ENCODE measurements around the gene RNF180. TPM values are rescaled to one million over a fixed set of nuclear protein-coding genes. Genes with fewer than 3 reads are reported as not detected.

The RNF180 gene
- total and polyA plus RNA-seq, 4 donors: 1.1 to 13.7 (median 2.7) TPM

DNA sequence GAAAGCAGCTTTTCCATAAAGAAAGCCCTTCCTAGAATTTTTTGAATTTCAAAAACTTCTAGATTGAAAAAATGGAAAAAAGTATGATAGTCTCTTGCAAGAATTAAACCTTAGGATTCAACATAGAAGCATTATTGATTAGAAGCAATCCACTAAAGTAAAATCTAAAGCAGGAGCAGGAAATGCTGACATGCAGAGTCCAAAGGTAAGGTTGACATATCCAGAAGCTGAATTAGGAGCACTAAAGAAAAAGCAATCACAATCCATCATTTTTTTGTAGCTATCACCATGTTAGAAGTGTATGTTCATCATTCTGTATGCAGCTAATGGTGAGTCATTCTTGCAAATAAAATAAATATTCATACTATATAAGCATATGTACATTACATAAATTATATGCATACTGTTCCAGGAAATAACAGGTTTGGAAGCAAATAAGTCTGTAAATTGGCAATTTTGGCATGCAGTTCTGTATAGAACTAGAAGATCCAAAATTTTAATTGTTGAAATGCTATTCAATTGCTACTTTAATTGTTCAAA lies 39.4 kb upstream of the RNF180 start:
- no peaks in the 10 kb centered on the region for H3K9me3 ChIP-seq (ENCODE audit: control insufficient read depth in 4 of 4, low read length in 3 of 4)
- no peak overlapping the region for H3K27ac ChIP-seq (ENCODE audit: low read depth in 1 of 2, low read length in 2 of 2)
- H3K36me3 ChIP-seq (ENCODE audit: control insufficient read depth in 4 of 4, insufficient read depth in 3 of 4, low read depth in 1 of 4, low read length in 3 of 4): no peaks in the 10 kb centered on the region
- peak; percentile 34 for TF ChIP-seq HNF4G (IDR thresholded peaks at IDR 0.05)
- TF ChIP-seq, protein P1, sequence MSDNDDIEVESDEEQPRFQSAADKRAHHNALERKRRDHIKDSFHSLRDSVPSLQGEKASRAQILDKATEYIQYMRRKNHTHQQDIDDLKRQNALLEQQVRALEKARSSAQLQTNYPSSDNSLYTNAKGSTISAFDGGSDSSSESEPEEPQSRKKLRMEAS (IDR thresholded peaks at IDR 0.05): no peak
- TF ChIP-seq, protein P2, sequence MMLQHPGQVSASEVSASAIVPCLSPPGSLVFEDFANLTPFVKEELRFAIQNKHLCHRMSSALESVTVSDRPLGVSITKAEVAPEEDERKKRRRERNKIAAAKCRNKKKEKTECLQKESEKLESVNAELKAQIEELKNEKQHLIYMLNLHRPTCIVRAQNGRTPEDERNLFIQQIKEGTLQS (IDR thresholded peaks at IDR 0.05): no peak
- no peak for TF ChIP-seq SP1 (IDR thresholded peaks at IDR 0.05)
- TF ChIP-seq RAD21 (IDR thresholded peaks at IDR 0.05): no peak
- no peak for TF ChIP-seq EGR1 (IDR thresholded peaks at IDR 0.05; ENCODE audit: low read depth in 2 of 2)
- peak; percentile 53 to 78 for TF ChIP-seq HNF4A (conservative IDR thresholded peaks at IDR 0.05)
- H3K27me3 ChIP-seq (ENCODE audit: control insufficient read depth in 4 of 4, insufficient read depth in 4 of 4, low read length in 3 of 4): no peaks in the 10 kb centered on the region
- no peak overlapping the region for H3K9ac ChIP-seq (ENCODE audit: low read depth in 1 of 2, low read length in 2 of 2)
- DNase-seq (ENCODE audit: low spot score): no peak
- no peak overlapping the region for H3K4me3 ChIP-seq (ENCODE audit: low read depth in 1 of 3, low read length in 3 of 3)
- no peaks in the 10 kb centered on the region for H3K4me1 ChIP-seq (ENCODE audit: control insufficient read depth in 4 of 4, insufficient read depth in 4 of 4, low read length in 3 of 4)

DNA sequence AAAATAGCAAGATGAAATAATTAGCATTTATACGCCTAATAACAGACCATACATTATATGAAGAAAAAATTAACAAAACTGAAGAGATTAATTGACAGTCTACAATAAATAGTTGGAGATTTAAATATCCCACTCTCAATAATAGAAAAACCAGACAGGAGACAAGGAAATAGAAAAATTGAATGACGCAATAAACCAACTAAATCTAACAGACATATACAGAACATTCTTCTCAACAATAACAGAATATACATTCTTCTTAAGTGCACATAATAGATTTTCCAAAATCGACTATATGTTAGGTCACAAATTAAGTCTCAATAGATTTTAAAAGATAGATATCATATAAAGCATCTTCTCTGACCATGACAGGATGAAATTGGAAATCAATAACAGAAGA lies 25.6 kb upstream of the RNF180 start:
- Histone ChIP-seq H3K9me3 (ENCODE audit: control insufficient read depth in 4 of 4, low read length in 3 of 4) (no peaks in the 10 kb centered on the region), H3K36me3 (ENCODE audit: control insufficient read depth in 4 of 4, insufficient read depth in 3 of 4, low read depth in 1 of 4, low read length in 3 of 4) (no peaks in the 10 kb centered on the region), H3K4me1 (ENCODE audit: control insufficient read depth in 4 of 4, insufficient read depth in 4 of 4, low read length in 3 of 4) (no peaks in the 10 kb centered on the region), H3K27me3 (ENCODE audit: control insufficient read depth in 4 of 4, insufficient read depth in 4 of 4, low read length in 3 of 4) (no peaks in the 10 kb centered on the region), H3K27ac (ENCODE audit: low read depth in 1 of 2, low read length in 2 of 2) (no peak overlapping the region), H3K4me3 (ENCODE audit: low read depth in 1 of 3, low read length in 3 of 3) (no peak overlapping the region), H3K9ac (ENCODE audit: low read depth in 1 of 2, low read length in 2 of 2) (no peak overlapping the region)
- 83% methylated on average over 3 of the region's 3 CpGs for WGBS
- DNase-seq (ENCODE audit: low spot score): no peak
- TF ChIP-seq, protein P3, sequence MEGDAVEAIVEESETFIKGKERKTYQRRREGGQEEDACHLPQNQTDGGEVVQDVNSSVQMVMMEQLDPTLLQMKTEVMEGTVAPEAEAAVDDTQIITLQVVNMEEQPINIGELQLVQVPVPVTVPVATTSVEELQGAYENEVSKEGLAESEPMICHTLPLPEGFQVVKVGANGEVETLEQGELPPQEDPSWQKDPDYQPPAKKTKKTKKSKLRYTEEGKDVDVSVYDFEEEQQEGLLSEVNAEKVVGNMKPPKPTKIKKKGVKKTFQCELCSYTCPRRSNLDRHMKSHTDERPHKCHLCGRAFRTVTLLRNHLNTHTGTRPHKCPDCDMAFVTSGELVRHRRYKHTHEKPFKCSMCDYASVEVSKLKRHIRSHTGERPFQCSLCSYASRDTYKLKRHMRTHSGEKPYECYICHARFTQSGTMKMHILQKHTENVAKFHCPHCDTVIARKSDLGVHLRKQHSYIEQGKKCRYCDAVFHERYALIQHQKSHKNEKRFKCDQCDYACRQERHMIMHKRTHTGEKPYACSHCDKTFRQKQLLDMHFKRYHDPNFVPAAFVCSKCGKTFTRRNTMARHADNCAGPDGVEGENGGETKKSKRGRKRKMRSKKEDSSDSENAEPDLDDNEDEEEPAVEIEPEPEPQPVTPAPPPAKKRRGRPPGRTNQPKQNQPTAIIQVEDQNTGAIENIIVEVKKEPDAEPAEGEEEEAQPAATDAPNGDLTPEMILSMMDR (IDR thresholded peaks at IDR 0.05; ENCODE audit: low read depth, low read length, missing input control): no peak
- TF ChIP-seq, protein P4, sequence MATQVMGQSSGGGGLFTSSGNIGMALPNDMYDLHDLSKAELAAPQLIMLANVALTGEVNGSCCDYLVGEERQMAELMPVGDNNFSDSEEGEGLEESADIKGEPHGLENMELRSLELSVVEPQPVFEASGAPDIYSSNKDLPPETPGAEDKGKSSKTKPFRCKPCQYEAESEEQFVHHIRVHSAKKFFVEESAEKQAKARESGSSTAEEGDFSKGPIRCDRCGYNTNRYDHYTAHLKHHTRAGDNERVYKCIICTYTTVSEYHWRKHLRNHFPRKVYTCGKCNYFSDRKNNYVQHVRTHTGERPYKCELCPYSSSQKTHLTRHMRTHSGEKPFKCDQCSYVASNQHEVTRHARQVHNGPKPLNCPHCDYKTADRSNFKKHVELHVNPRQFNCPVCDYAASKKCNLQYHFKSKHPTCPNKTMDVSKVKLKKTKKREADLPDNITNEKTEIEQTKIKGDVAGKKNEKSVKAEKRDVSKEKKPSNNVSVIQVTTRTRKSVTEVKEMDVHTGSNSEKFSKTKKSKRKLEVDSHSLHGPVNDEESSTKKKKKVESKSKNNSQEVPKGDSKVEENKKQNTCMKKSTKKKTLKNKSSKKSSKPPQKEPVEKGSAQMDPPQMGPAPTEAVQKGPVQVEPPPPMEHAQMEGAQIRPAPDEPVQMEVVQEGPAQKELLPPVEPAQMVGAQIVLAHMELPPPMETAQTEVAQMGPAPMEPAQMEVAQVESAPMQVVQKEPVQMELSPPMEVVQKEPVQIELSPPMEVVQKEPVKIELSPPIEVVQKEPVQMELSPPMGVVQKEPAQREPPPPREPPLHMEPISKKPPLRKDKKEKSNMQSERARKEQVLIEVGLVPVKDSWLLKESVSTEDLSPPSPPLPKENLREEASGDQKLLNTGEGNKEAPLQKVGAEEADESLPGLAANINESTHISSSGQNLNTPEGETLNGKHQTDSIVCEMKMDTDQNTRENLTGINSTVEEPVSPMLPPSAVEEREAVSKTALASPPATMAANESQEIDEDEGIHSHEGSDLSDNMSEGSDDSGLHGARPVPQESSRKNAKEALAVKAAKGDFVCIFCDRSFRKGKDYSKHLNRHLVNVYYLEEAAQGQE (IDR thresholded peaks at IDR 0.05): no peak
- TF ChIP-seq FOXA2 (IDR thresholded peaks at IDR 0.05): no peak
- TF ChIP-seq FOXA1 (IDR thresholded peaks at IDR 0.05): no peak
- TF ChIP-seq SP1 (IDR thresholded peaks at IDR 0.05): no peak
- TF ChIP-seq, protein P2 (IDR thresholded peaks at IDR 0.05): no peak
- no peak for TF ChIP-seq NR2F2 (IDR thresholded peaks at IDR 0.05)
- TF ChIP-seq HNF4A (conservative IDR thresholded peaks at IDR 0.05): no peak
- TF ChIP-seq TAF1 (conservative IDR thresholded peaks at IDR 0.05): no peak
- no peak for TF ChIP-seq EGR1 (IDR thresholded peaks at IDR 0.05; ENCODE audit: low read depth in 2 of 2)
- TF ChIP-seq, protein P1 (IDR thresholded peaks at IDR 0.05): no peak
- TF ChIP-seq, protein P5, sequence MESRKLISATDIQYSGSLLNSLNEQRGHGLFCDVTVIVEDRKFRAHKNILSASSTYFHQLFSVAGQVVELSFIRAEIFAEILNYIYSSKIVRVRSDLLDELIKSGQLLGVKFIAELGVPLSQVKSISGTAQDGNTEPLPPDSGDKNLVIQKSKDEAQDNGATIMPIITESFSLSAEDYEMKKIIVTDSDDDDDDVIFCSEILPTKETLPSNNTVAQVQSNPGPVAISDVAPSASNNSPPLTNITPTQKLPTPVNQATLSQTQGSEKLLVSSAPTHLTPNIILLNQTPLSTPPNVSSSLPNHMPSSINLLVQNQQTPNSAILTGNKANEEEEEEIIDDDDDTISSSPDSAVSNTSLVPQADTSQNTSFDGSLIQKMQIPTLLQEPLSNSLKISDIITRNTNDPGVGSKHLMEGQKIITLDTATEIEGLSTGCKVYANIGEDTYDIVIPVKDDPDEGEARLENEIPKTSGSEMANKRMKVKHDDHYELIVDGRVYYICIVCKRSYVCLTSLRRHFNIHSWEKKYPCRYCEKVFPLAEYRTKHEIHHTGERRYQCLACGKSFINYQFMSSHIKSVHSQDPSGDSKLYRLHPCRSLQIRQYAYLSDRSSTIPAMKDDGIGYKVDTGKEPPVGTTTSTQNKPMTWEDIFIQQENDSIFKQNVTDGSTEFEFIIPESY (IDR thresholded peaks at IDR 0.05): no peak

Measured in liver (tissue), 9 donors.